HCT116 (cell line): ENCODE measurements around the gene TMF1. TPM values are rescaled to one million over a fixed set of nuclear protein-coding genes. Genes with fewer than 3 reads are reported as not detected.

Experiments used
- ATAC-seq: fragments of 200-7000 bp; cut with Tn5 transposase; 2 replicates; pipeline ENCODE4 v1.9.1; 2020; ENCODE audit warnings: mild to moderate bottlenecking, moderate library complexity
- BruUV-seq: library from RNA; stranded (reverse); fragments of 400-500 nt; replicated peaks from 2 replicates; lab custom pipeline; 2021; lab: Mats Ljungman, UMichigan
- CTCF ChIA-PET: fragments of 300-600 bp; sonication (Branson Sonifier 250); formaldehyde crosslinking; loops from one replicate; lab custom pipeline; 2021; ENCODE audit warnings: antibody characterized with exemption; lab: Charles Lee
- POLR2A ChIA-PET: fragments of 300-600, 350-600 bp; sonication (Branson Sonifier 250); formaldehyde crosslinking; loops from one replicate; lab custom pipeline; 2021; ENCODE audit warnings: antibody characterized with exemption; lab: Charles Lee
- RAD21 ChIA-PET, 2 experiments: fragments of 300-600 bp; sonication (Branson Sonifier 250); formaldehyde crosslinking; loops; one replicate each; lab custom pipeline; 2023; ENCODE audit warnings: low total read pairs in 2 of 2; ENCODE audit not compliant: uncharacterized antibody in 2 of 2, unreplicated experiment in 2 of 2, low non-redundant PET in 1 of 2; lab: Charles Lee
- DNase-seq: peaks from one replicate; pipeline ENCODE4 v3.0.0-alpha.2; 2010; ENCODE audit warnings: low read depth, low spot score
- H2AFZ ChIP-seq: fragments of 200-600 bp; shearing (Covaris generic), sonication (generic); 2 replicates; pipeline ENCODE4 v1.6.1; 2017; ENCODE audit warnings: low read depth, mixed run types, mixed read lengths, antibody characterized with exemption, low read length; ENCODE audit not compliant: poor library complexity, severe bottlenecking
- H3K27ac ChIP-seq: 2 replicates; pipeline ENCODE4 v1.5.1; 2012; ENCODE audit warnings: low read depth, low read length
- H3K27me3 ChIP-seq: fragments of 200-600 bp; sonication (generic); 2 replicates; pipeline ENCODE4 v1.6.1; 2016; ENCODE audit warnings: mixed run types, low read length, mixed read lengths; ENCODE audit not compliant: insufficient read depth
- H3K36me3 ChIP-seq, 2 experiments: fragments of 200-500 bp in 1 of 2; fragments of 200-600 bp in 1 of 2; sonication (Bioruptor generic) in 1 of 2; sonication (generic) in 1 of 2; 2 replicates each; pipeline versions ENCODE4 v1.5.1 to v1.6.1; 2014 to 2016; ENCODE audit warnings: low read length in 2 of 2, inconsistent platforms in 1 of 2, mixed read lengths in 1 of 2, mixed run types in 1 of 2; ENCODE audit not compliant: insufficient read depth in 2 of 2, control insufficient read depth in 1 of 2
- H3K4me1 ChIP-seq, 2 experiments: fragments of 200-600 bp in 1 of 2; sonication (generic) in 1 of 2; 2 replicates each; pipeline versions ENCODE4 v1.5.1 to v1.6.1; 2012 to 2017; ENCODE audit warnings: low read length in 2 of 2, inconsistent platforms in 1 of 2, mild to moderate bottlenecking in 1 of 2, mixed read lengths in 1 of 2, mixed run types in 1 of 2, moderate library complexity in 1 of 2; ENCODE audit not compliant: insufficient read depth in 2 of 2, control insufficient read depth in 1 of 2
- H3K4me2 ChIP-seq: fragments of 200-600 bp; sonication (generic); 2 replicates; pipeline ENCODE4 v1.6.1; 2017; ENCODE audit warnings: mixed run types, low read length, mixed read lengths
- H3K4me3 ChIP-seq, 2 experiments: fragments of 200-600 bp in 1 of 2; sonication (generic) in 1 of 2; replicated peaks in 1 of 2; 2 replicates each; pipeline ENCODE4 v1.5.1; 2011 to 2016; ENCODE audit warnings: low read length in 2 of 2, control low read depth in 1 of 2, low read depth in 1 of 2, mild to moderate bottlenecking in 1 of 2, mixed read lengths in 1 of 2, mixed run types in 1 of 2
- H3K79me2 ChIP-seq: fragments of 200-600 bp; sonication (generic); 2 replicates; pipeline ENCODE4 v1.6.1; 2017; ENCODE audit warnings: mild to moderate bottlenecking, mixed run types, low read length, moderate library complexity, mixed read lengths; ENCODE audit not compliant: insufficient read depth
- H3K9ac ChIP-seq: fragments of 200-600 bp; sonication (generic); 2 replicates; pipeline ENCODE4 v1.6.1; 2016; ENCODE audit warnings: low read length, mixed read lengths
- H3K9me2 ChIP-seq: fragments of 200-600 bp; sonication (generic), shearing (Covaris generic); 2 replicates; pipeline ENCODE4 v1.6.1; 2017; ENCODE audit warnings: mixed run types, mild to moderate bottlenecking, moderate library complexity; ENCODE audit not compliant: insufficient read depth
- H3K9me3 ChIP-seq, 2 experiments: fragments of 200-500 bp in 1 of 2; fragments of 200-600 bp in 1 of 2; sonication (Bioruptor generic) in 1 of 2; sonication (generic) in 1 of 2; 2 replicates each; pipeline ENCODE4 v1.6.1; 2014 to 2017; ENCODE audit warnings: low read length in 2 of 2, mixed read lengths in 2 of 2, inconsistent platforms in 1 of 2, low read depth in 1 of 2, mild to moderate bottlenecking in 1 of 2, mixed run types in 1 of 2, moderate library complexity in 1 of 2; ENCODE audit not compliant: control insufficient read depth in 1 of 2, insufficient read depth in 1 of 2
- H4K20me1 ChIP-seq: fragments of 200-600 bp; sonication (generic), shearing (Covaris generic); 2 replicates; pipeline ENCODE4 v1.6.1; 2017; ENCODE audit warnings: mixed run types, mild to moderate bottlenecking, moderate library complexity; ENCODE audit not compliant: insufficient read depth
- CEBPB ChIP-seq: IDR thresholded peaks from 2 replicates; pipeline ENCODE4 v1.6.1; 2012; ENCODE audit warnings: low read depth
- CTCF ChIP-seq, 3 experiments: fragments of 200-600 bp in 1 of 3; sonication (generic) in 1 of 3; IDR thresholded peaks in 2 of 3; conservative IDR thresholded peaks in 1 of 3; 2 replicates each; pipeline ENCODE4 v1.5.1; 2012 to 2017; ENCODE audit warnings: low read depth in 2 of 3, low read length in 2 of 3, antibody characterized with exemption in 1 of 3, borderline replicate concordance in 1 of 3, control low read depth in 1 of 3, mild to moderate bottlenecking in 1 of 3, mixed read lengths in 1 of 3, mixed run types in 1 of 3, moderate library complexity in 1 of 3; ENCODE audit not compliant: insufficient read depth in 1 of 3
- POLR2AphosphoS5 ChIP-seq: IDR thresholded peaks from 2 replicates; pipeline ENCODE4 v1.6.1; 2011; ENCODE audit warnings: mild to moderate bottlenecking, low read depth, low read length, moderate library complexity
- RAD21 ChIP-seq: IDR thresholded peaks from 2 replicates; pipeline ENCODE4 v1.6.1; 2012; ENCODE audit warnings: low read depth, mild to moderate bottlenecking
- SIN3A ChIP-seq: IDR thresholded peaks from 2 replicates; pipeline ENCODE4 v1.6.1; 2012; ENCODE audit warnings: low read depth
- SRF ChIP-seq: IDR thresholded peaks from 2 replicates; pipeline ENCODE4 v1.6.1; 2012; ENCODE audit warnings: low read depth
- TCF7L2 ChIP-seq: IDR thresholded peaks from 2 replicates; pipeline ENCODE4 v1.7.0; 2011; ENCODE audit warnings: borderline replicate concordance, inconsistent platforms; ENCODE audit not compliant: insufficient read depth, insufficient read length; ENCODE audit errors: extremely low read depth
- ZBTB33 ChIP-seq: IDR thresholded peaks from 2 replicates; pipeline ENCODE4 v1.6.1; 2011; ENCODE audit warnings: mild to moderate bottlenecking, low read length, moderate library complexity; ENCODE audit not compliant: insufficient replicate concordance; ENCODE audit errors: extremely low read depth
- ZNF274 ChIP-seq: fragments of 200-500 bp; sonication (Bioruptor generic); IDR thresholded peaks from 2 replicates; pipeline ENCODE4 v1.6.1; 2014; ENCODE audit warnings: mild to moderate bottlenecking, low read depth, low read length, inconsistent platforms
- intact Hi-C: fragments of 100-400 bp; cut with micrococcal nuclease; formaldehyde crosslinking; loops from 2 replicates; pipeline ENCODE4 v1.10.0; 2022
- total RNA-seq: library from RNA; stranded (reverse); gene quantifications from one replicate; pipeline ENCODE4 v1.2.1, GENCODE V29; 2021; ENCODE audit not compliant: unreplicated experiment
- TF ChIP-seq, protein P1 (sequence below): IDR thresholded peaks from 2 replicates; pipeline ENCODE4 v1.6.1; 2012

TMF1 gene
- total RNA-seq, 1 experiment from 2014 or later, result 27.3 TPM

DNA sequence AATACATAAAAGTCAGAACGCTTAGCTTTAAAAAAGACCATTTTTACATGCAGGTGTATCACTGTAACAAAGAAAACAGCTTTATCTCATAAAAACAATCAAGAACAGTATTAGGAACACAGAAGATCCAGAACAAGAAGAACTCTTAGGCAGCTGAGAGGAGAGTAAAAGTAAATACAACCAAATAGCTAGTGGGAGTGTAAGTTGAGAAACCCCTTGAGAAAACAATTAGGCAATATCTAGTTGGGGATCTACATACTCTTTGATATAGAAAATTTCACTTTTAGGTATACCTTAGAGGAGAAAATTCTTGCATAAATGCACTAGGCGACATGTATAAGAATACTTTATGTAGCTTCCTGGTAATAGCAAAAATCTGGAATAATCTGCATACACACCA lies 7.5 kb downstream of the TMF1 start:
- Histone ChIP-seq H2AFZ (no peak overlapping the region), H3K79me2 (peaks cover 25% of the 10 kb centered on the region), H4K20me1 (no peaks in the 10 kb centered on the region), H3K27ac (no peak overlapping the region), H3K4me3 (no peak overlapping the region), H3K9me3 (no peaks in the 10 kb centered on the region), H3K9ac (no peak overlapping the region), H3K36me3 (peaks cover 22 to 51% of the 10 kb centered on the region in 2 experiments; a peak in 3 of 4 replicates), H3K4me1 (no peaks in the 10 kb centered on the region), H3K4me2 (no peak overlapping the region), H3K9me2 (no peaks in the 10 kb centered on the region), H3K27me3 (no peaks in the 10 kb centered on the region)
- DNase-seq, result no peak
- no peak for ATAC-seq
- POLR2A ChIA-PET, result no interaction called here
- BruUV-seq, result no TSS peak
- intact Hi-C loops, result no loop called here
- CTCF ChIA-PET, result interaction anchor here (0.6 kb wide), 1 partner anchor 20 kb away, joined by 4 read pairs; no protein-coding TSS in a partner anchor
- TF ChIP-seq RAD21 (no peak), ZBTB33 (no peak)
- RAD21 ChIA-PET, result no interaction called here

DNA sequence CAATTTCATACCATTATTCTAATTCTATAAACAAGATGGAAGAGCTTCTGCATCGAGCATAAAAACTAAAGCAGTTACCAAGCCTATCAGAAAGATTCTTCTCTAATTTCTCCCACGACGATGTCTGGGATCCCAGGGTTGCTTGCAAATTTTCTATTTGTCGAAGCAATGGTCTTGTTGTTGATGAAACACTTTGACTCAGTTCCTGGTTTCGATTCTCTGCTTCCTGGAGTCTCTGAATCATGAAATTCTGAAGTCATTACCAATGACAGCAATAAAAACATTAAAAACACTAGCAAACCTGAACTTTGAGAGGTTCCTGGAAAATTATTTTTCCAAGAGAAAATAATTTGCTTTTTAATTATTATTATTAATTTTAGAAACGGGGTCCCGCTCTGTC lies 18.7 kb downstream of the TMF1 start:
- no peak overlapping the region for H3K9ac ChIP-seq
- ATAC-seq, result no peak
- TF ChIP-seq CTCF (IDR thresholded peaks at IDR 0.05 in 2 of 3, conservative IDR thresholded peaks at IDR 0.05 in 1 of 3; ENCODE audit: borderline replicate concordance in 1 of 3, insufficient read depth in 1 of 3, low read depth in 2 of 3, low read length in 2 of 3) (no peak), CEBPB (no peak), SRF (no peak), POLR2AphosphoS5 (no peak), TCF7L2 (no peak), ZBTB33 (no peak), SIN3A (no peak), ZNF274 (no peak)
- TF ChIP-seq, protein P1, sequence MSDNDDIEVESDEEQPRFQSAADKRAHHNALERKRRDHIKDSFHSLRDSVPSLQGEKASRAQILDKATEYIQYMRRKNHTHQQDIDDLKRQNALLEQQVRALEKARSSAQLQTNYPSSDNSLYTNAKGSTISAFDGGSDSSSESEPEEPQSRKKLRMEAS, result no peak

More for the DNA sequence above, 18.7 kb downstream of the TMF1 start:
- DNase-seq, result no peak
- BruUV-seq, result no TSS peak
- Histone ChIP-seq H4K20me1 (peaks cover 4% of the 10 kb centered on the region; the same call in 1 of the 2 replicates), H3K4me3 (no peak overlapping the region), H3K27me3 (no peaks in the 10 kb centered on the region), H3K36me3 (peaks cover 21 to 47% of the 10 kb centered on the region in 2 experiments), H3K4me2 (no peak overlapping the region), H3K9me2 (no peaks in the 10 kb centered on the region), H3K4me1 (no peaks in the 10 kb centered on the region), H3K79me2 (no peaks in the 10 kb centered on the region), H3K9me3 (no peaks in the 10 kb centered on the region), H2AFZ (no peak overlapping the region), H3K27ac (no peak overlapping the region)
- ChIA-PET CTCF (no interaction called here), POLR2A (no interaction called here), RAD21 (no interaction called here)
- intact Hi-C loops, result no loop called here
